Liver (tissue), 9 donors: ENCODE results near the gene GNB4. TPM values are rescaled to one million over a fixed set of nuclear protein-coding genes. Genes with fewer than 3 reads are reported as not detected.

Source experiments
- DNase-seq: peaks from one replicate; pipeline ENCODE4 v3.0.0-alpha.2; 2017; ENCODE audit warnings: low spot score
- H3K27ac ChIP-seq, 2 donors: one replicate each; pipeline ENCODE4 v1.7.0; 2013; ENCODE audit warnings: inconsistent platforms in 2 of 2, low read length in 2 of 2, control low read depth in 1 of 2, low read depth in 1 of 2, mild to moderate bottlenecking in 1 of 2
- H3K27me3 ChIP-seq, 4 donors: one replicate each; pipeline versions ENCODE4 v1.6.1 to v1.7.0; 2013; ENCODE audit warnings: low read length in 3 of 4, inconsistent platforms in 1 of 4, mild to moderate bottlenecking in 1 of 4, moderate library complexity in 1 of 4; ENCODE audit not compliant: control insufficient read depth in 4 of 4, insufficient read depth in 4 of 4
- H3K36me3 ChIP-seq, 4 donors: one replicate each; pipeline versions ENCODE4 v1.6.1 to v1.7.0; 2013; ENCODE audit warnings: low read length in 3 of 4, mild to moderate bottlenecking in 3 of 4, low read depth in 1 of 4, moderate library complexity in 1 of 4; ENCODE audit not compliant: control insufficient read depth in 4 of 4, insufficient read depth in 3 of 4
- H3K4me1 ChIP-seq, 4 donors: one replicate each; pipeline versions ENCODE4 v1.6.1 to v1.7.0; 2013; ENCODE audit warnings: low read length in 3 of 4, mild to moderate bottlenecking in 3 of 4, moderate library complexity in 1 of 4; ENCODE audit not compliant: control insufficient read depth in 4 of 4, insufficient read depth in 4 of 4
- H3K4me3 ChIP-seq, 3 donors: one replicate each; pipeline versions ENCODE4 v1.6.1 to v1.7.0; 2013; ENCODE audit warnings: low read length in 3 of 3, control low read depth in 1 of 3, low read depth in 1 of 3, mild to moderate bottlenecking in 1 of 3
- H3K9ac ChIP-seq, 2 donors: one replicate each; pipeline ENCODE4 v1.7.0; 2013; ENCODE audit warnings: low read length in 2 of 2, mild to moderate bottlenecking in 2 of 2, moderate library complexity in 2 of 2, control low read depth in 1 of 2, low read depth in 1 of 2
- H3K9me3 ChIP-seq, 4 donors: one replicate each; pipeline versions ENCODE4 v1.6.1 to v1.7.0; 2013; ENCODE audit warnings: low read length in 3 of 4; ENCODE audit not compliant: control insufficient read depth in 4 of 4
- EGR1 ChIP-seq, 2 donors: IDR thresholded peaks; 2 replicates each; pipeline ENCODE4 v1.6.1; 2016 to 2018; ENCODE audit warnings: antibody characterized with exemption in 2 of 2, low read depth in 2 of 2
- FOXA1 ChIP-seq: IDR thresholded peaks from 2 replicates; pipeline ENCODE4 v1.6.1; 2016; ENCODE audit warnings: antibody characterized with exemption
- FOXA2 ChIP-seq: IDR thresholded peaks from 2 replicates; pipeline ENCODE4 v1.6.1; 2016; ENCODE audit warnings: antibody characterized with exemption
- GABPA ChIP-seq, 2 donors: IDR thresholded peaks in 1 of 2; conservative IDR thresholded peaks in 1 of 2; 2 replicates each; pipeline ENCODE4 v1.6.1; 2016; ENCODE audit warnings: antibody characterized with exemption in 2 of 2, mild to moderate bottlenecking in 1 of 2, moderate library complexity in 1 of 2
- HNF4A ChIP-seq, 2 donors: conservative IDR thresholded peaks; 2 replicates each; pipeline ENCODE4 v1.6.1; 2016; ENCODE audit warnings: antibody characterized with exemption in 2 of 2, mild to moderate bottlenecking in 2 of 2
- HNF4G ChIP-seq: IDR thresholded peaks from 2 replicates; pipeline ENCODE4 v1.6.1; 2016; ENCODE audit warnings: antibody characterized with exemption
- JUND ChIP-seq, 2 donors: IDR thresholded peaks; 2 replicates each; pipeline ENCODE4 v1.6.1; 2016; ENCODE audit warnings: antibody characterized with exemption in 2 of 2
- NR2F2 ChIP-seq: IDR thresholded peaks from 2 replicates; pipeline ENCODE4 v1.6.1; 2016; ENCODE audit warnings: antibody characterized with exemption
- RAD21 ChIP-seq, 2 donors: IDR thresholded peaks; 2 replicates each; pipeline ENCODE4 v1.6.1; 2016; ENCODE audit warnings: antibody characterized with exemption in 2 of 2, mild to moderate bottlenecking in 2 of 2
- RXRA ChIP-seq, 2 donors: IDR thresholded peaks; 2 replicates each; pipeline ENCODE4 v1.6.1; 2017 to 2018; ENCODE audit warnings: antibody characterized with exemption in 2 of 2, mild to moderate bottlenecking in 1 of 2
- SP1 ChIP-seq: IDR thresholded peaks from 2 replicates; pipeline ENCODE4 v1.6.1; 2018; ENCODE audit warnings: antibody characterized with exemption, mild to moderate bottlenecking
- TAF1 ChIP-seq: conservative IDR thresholded peaks from 2 replicates; pipeline ENCODE4 v1.6.1; 2016; ENCODE audit warnings: antibody characterized with exemption, mild to moderate bottlenecking
- YY1 ChIP-seq: IDR thresholded peaks from 2 replicates; pipeline ENCODE4 v1.6.1; 2016; ENCODE audit warnings: antibody characterized with exemption, mild to moderate bottlenecking
- WGBS: extraction: QIAGEN DNeasy Blood & Tissue Kit; methylation state at CpG from one replicate; pipeline ENCODE4 v1.1.7; 2013; 5-methylcytosine and 5-hydroxymethylcytosine counted together
- polyA plus RNA-seq, 2 donors: library from polyadenylated mRNA; stranded (reverse) in 1 of 2; unstranded in 1 of 2; fragments of 200-250 nt in 1 of 2; fragments of >200 nt in 1 of 2; fragmentation: Nextera tagmentation in 1 of 2; extraction: Ambion mirVana in 1 of 2; gene quantifications; one replicate each; pipeline versions ENCODE4 v1.2.1 to v1.2.3, GENCODE V29; 2013 to 2015
- total RNA-seq, 2 donors: library from RNA; depleted of rRNA; stranded (reverse); fragments of >200 nt; gene quantifications; one replicate each; pipeline ENCODE4 v1.2.3, GENCODE V29; 2014
- TF ChIP-seq, protein P1 (sequence below): IDR thresholded peaks from 2 replicates; pipeline ENCODE4 v1.6.1; 2016; ENCODE audit warnings: antibody characterized with exemption
- TF ChIP-seq, protein P2 (sequence below): IDR thresholded peaks from 2 replicates; pipeline ENCODE4 v1.6.1; 2016; ENCODE audit warnings: antibody characterized with exemption
- TF ChIP-seq, protein P3 (sequence below): IDR thresholded peaks from 2 replicates; pipeline ENCODE4 v1.6.1; 2016; ENCODE audit warnings: antibody characterized with exemption, mild to moderate bottlenecking
- TF ChIP-seq, protein P4 (sequence below): IDR thresholded peaks from 2 replicates; pipeline ENCODE4 v1.6.1; 2016; ENCODE audit warnings: antibody characterized with exemption
- donor health status: healthy.
- donor health status: healthy.
- donor health status: healthy.
- donor health status: healthy.
- donor health status: healthy.

Gene GNB4
- total and polyA plus RNA-seq, 4 donors = 1.9 to 19.9 (median 5.1) TPM

GRCh38 chr3:179369621-179370020 lies 81.6 kb downstream of the GNB4 start:
- TF ChIP-seq TAF1 (no peak), YY1 (no peak), SP1 (no peak), HNF4G (no peak), HNF4A (conservative IDR thresholded peaks at IDR 0.05) (no peak), FOXA2 (no peak), NR2F2 (no peak), EGR1 (IDR thresholded peaks at IDR 0.05; ENCODE audit: low read depth in 2 of 2) (no peak), GABPA (IDR thresholded peaks at IDR 0.05 in 1 of 2, conservative IDR thresholded peaks at IDR 0.05 in 1 of 2) (no peak)
- TF ChIP-seq, protein P1, sequence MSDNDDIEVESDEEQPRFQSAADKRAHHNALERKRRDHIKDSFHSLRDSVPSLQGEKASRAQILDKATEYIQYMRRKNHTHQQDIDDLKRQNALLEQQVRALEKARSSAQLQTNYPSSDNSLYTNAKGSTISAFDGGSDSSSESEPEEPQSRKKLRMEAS = no peak
- TF ChIP-seq, protein P2, sequence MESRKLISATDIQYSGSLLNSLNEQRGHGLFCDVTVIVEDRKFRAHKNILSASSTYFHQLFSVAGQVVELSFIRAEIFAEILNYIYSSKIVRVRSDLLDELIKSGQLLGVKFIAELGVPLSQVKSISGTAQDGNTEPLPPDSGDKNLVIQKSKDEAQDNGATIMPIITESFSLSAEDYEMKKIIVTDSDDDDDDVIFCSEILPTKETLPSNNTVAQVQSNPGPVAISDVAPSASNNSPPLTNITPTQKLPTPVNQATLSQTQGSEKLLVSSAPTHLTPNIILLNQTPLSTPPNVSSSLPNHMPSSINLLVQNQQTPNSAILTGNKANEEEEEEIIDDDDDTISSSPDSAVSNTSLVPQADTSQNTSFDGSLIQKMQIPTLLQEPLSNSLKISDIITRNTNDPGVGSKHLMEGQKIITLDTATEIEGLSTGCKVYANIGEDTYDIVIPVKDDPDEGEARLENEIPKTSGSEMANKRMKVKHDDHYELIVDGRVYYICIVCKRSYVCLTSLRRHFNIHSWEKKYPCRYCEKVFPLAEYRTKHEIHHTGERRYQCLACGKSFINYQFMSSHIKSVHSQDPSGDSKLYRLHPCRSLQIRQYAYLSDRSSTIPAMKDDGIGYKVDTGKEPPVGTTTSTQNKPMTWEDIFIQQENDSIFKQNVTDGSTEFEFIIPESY = no peak
- TF ChIP-seq, protein P3, sequence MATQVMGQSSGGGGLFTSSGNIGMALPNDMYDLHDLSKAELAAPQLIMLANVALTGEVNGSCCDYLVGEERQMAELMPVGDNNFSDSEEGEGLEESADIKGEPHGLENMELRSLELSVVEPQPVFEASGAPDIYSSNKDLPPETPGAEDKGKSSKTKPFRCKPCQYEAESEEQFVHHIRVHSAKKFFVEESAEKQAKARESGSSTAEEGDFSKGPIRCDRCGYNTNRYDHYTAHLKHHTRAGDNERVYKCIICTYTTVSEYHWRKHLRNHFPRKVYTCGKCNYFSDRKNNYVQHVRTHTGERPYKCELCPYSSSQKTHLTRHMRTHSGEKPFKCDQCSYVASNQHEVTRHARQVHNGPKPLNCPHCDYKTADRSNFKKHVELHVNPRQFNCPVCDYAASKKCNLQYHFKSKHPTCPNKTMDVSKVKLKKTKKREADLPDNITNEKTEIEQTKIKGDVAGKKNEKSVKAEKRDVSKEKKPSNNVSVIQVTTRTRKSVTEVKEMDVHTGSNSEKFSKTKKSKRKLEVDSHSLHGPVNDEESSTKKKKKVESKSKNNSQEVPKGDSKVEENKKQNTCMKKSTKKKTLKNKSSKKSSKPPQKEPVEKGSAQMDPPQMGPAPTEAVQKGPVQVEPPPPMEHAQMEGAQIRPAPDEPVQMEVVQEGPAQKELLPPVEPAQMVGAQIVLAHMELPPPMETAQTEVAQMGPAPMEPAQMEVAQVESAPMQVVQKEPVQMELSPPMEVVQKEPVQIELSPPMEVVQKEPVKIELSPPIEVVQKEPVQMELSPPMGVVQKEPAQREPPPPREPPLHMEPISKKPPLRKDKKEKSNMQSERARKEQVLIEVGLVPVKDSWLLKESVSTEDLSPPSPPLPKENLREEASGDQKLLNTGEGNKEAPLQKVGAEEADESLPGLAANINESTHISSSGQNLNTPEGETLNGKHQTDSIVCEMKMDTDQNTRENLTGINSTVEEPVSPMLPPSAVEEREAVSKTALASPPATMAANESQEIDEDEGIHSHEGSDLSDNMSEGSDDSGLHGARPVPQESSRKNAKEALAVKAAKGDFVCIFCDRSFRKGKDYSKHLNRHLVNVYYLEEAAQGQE = no peak
- Histone ChIP-seq H3K27ac (no peak overlapping the region), H3K27me3 (no peaks in the 10 kb centered on the region), H3K9ac (no peak overlapping the region), H3K9me3 (no peaks in the 10 kb centered on the region), H3K4me3 (no peak overlapping the region), H3K36me3 (peaks cover 0 to 30% (median 24%) of the 10 kb centered on the region in 4 donors), H3K4me1 (no peaks in the 10 kb centered on the region)
- 96% methylated on average over 1 of the region's 1 CpG for WGBS
- DNase-seq = no peak

DNA sequence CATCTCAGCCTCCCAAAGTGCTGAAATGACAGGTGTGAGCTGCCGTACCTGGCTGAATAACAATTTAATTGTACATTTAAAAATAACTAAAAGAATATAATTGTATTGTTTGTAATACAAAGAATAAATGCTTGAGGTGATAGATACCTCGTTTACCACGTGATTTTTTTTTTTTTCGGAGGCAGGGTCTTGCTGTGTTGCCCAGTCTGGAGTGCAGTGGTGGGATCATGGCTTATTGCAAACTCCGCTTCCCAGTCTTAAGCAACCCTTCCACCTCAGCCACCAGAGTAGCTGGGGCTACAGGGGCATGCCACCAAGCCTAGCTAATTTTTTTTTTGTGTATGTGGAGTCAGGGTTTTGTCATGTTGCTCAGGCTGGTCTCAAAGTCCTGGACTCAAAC lies 87.9 kb downstream of the GNB4 start:
- Histone ChIP-seq H3K4me3 (no peak overlapping the region), H3K9me3 (no peaks in the 10 kb centered on the region), H3K27me3 (no peaks in the 10 kb centered on the region), H3K36me3 (peaks cover 2 to 56% (median 21%) of the 10 kb centered on the region in 4 donors), H3K27ac (no peak overlapping the region), H3K9ac (no peak overlapping the region), H3K4me1 (no peaks in the 10 kb centered on the region)
- no peak for DNase-seq
- 98% methylated on average over 5 of the region's 5 CpGs for WGBS
- TF ChIP-seq SP1 (no peak), RXRA (IDR thresholded peaks at IDR 0.05) (no peak), FOXA1 (no peak), RAD21 (IDR thresholded peaks at IDR 0.05) (no peak), HNF4A (conservative IDR thresholded peaks at IDR 0.05) (no peak), JUND (IDR thresholded peaks at IDR 0.05) (no peak), FOXA2 (no peak), NR2F2 (no peak), GABPA (IDR thresholded peaks at IDR 0.05 in 1 of 2, conservative IDR thresholded peaks at IDR 0.05 in 1 of 2) (no peak), EGR1 (IDR thresholded peaks at IDR 0.05; ENCODE audit: low read depth in 2 of 2) (no peak), TAF1 (no peak), YY1 (no peak), HNF4G (no peak)
- TF ChIP-seq, protein P1 = no peak
- TF ChIP-seq, protein P3 = no peak
- TF ChIP-seq, protein P2 = no peak
- TF ChIP-seq, protein P4, sequence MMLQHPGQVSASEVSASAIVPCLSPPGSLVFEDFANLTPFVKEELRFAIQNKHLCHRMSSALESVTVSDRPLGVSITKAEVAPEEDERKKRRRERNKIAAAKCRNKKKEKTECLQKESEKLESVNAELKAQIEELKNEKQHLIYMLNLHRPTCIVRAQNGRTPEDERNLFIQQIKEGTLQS = no peak
